PFSK-1 (cell line): ENCODE results near the gene MGAT4B.

Source experiments
- FOXP2 ChIP-seq: optimal IDR thresholded peaks from 2 replicates; pipeline ENCODE3; 2011; ENCODE audit warnings: borderline replicate concordance, control low read depth, inconsistent platforms; ENCODE audit not compliant: insufficient read depth; ENCODE audit errors: extremely low read length, extremely low read depth
- POLR2AphosphoS5 ChIP-seq: IDR thresholded peaks from 2 replicates; pipeline ENCODE4 v1.6.1; 2012; ENCODE audit warnings: low read depth, mild to moderate bottlenecking, control low read depth, low read length, moderate library complexity
- SIN3A ChIP-seq: IDR thresholded peaks from 2 replicates; pipeline ENCODE4 v1.6.1; 2012; ENCODE audit warnings: mild to moderate bottlenecking, low read length, moderate library complexity, borderline replicate concordance; ENCODE audit not compliant: insufficient read depth
- TAF1 ChIP-seq: IDR thresholded peaks from 2 replicates; pipeline ENCODE4 v1.6.1; 2012; ENCODE audit warnings: low read length, control low read depth, borderline replicate concordance; ENCODE audit not compliant: insufficient read depth
- TF ChIP-seq, protein P1 (sequence below), 2 experiments: IDR thresholded peaks; 2 replicates each; pipeline versions ENCODE4 v1.6.1 to v1.8.0; 2011 to 2012; ENCODE audit warnings: low read depth in 2 of 2, low read length in 2 of 2, control low read depth in 1 of 2, inconsistent platforms in 1 of 2, mild to moderate bottlenecking in 1 of 2, moderate library complexity in 1 of 2; ENCODE audit not compliant: insufficient read depth in 1 of 2

The MGAT4B gene

DNA sequence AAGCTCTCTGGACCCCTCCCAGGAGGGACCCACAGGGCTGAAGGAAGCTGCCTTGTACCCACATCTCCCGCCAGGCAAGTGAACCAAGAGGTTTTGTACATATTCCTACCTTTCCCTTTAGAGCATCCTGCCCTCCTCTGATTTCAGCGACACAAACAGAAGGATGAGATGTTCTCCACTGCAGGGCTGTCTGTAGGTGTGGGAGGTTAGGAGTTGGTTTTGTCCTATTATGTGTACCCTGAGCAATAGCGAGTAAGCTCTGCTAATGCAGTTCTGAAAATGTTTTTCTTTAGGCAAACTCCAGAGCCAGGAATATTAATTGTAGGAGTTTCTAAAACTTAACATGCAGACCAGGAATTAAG is 27.0 kb upstream of the MGAT4B start:
- TF ChIP-seq FOXP2, result no peak

DNA sequence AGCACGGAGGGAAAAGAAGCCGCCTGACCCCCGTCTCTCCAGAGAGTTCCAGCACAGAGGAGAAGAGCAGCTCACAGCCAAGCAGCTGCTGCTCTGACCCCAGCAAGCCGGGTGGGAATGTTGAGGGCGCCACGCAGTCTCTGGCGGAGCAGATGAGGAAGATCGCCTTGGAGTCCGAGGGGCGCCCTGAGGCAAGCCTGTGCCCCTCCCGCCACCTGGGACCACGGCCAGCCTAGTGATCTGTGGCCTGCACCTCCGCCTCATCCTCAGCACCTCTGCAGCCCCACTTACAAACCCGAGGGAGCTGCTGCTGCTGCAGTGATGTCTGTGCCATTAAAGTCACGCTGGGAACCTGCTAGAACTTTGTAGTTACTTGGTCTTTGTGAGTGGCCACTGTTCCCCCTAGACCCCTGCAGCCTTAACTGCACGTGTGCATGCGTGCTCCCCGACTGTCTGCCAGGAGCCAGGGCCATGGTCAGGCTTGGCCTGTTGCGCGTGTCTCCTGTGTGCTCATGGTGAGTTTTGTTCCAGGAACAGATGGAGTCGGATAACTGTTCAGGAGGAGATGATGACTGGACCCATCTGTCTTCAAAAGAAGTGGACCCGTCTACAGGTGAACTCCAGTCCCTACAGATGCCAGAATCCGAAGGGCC is 26.5 kb upstream of the MGAT4B start:
- TF ChIP-seq TAF1, result no peak
- TF ChIP-seq SIN3A, result no peak
- no peak for TF ChIP-seq POLR2AphosphoS5
- TF ChIP-seq FOXP2, result no peak
- TF ChIP-seq, protein P1, sequence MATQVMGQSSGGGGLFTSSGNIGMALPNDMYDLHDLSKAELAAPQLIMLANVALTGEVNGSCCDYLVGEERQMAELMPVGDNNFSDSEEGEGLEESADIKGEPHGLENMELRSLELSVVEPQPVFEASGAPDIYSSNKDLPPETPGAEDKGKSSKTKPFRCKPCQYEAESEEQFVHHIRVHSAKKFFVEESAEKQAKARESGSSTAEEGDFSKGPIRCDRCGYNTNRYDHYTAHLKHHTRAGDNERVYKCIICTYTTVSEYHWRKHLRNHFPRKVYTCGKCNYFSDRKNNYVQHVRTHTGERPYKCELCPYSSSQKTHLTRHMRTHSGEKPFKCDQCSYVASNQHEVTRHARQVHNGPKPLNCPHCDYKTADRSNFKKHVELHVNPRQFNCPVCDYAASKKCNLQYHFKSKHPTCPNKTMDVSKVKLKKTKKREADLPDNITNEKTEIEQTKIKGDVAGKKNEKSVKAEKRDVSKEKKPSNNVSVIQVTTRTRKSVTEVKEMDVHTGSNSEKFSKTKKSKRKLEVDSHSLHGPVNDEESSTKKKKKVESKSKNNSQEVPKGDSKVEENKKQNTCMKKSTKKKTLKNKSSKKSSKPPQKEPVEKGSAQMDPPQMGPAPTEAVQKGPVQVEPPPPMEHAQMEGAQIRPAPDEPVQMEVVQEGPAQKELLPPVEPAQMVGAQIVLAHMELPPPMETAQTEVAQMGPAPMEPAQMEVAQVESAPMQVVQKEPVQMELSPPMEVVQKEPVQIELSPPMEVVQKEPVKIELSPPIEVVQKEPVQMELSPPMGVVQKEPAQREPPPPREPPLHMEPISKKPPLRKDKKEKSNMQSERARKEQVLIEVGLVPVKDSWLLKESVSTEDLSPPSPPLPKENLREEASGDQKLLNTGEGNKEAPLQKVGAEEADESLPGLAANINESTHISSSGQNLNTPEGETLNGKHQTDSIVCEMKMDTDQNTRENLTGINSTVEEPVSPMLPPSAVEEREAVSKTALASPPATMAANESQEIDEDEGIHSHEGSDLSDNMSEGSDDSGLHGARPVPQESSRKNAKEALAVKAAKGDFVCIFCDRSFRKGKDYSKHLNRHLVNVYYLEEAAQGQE (IDR thresholded peaks at IDR 0.05; ENCODE audit: insufficient read depth in 1 of 2, low read depth in 2 of 2, low read length in 2 of 2), result no peak

DNA sequence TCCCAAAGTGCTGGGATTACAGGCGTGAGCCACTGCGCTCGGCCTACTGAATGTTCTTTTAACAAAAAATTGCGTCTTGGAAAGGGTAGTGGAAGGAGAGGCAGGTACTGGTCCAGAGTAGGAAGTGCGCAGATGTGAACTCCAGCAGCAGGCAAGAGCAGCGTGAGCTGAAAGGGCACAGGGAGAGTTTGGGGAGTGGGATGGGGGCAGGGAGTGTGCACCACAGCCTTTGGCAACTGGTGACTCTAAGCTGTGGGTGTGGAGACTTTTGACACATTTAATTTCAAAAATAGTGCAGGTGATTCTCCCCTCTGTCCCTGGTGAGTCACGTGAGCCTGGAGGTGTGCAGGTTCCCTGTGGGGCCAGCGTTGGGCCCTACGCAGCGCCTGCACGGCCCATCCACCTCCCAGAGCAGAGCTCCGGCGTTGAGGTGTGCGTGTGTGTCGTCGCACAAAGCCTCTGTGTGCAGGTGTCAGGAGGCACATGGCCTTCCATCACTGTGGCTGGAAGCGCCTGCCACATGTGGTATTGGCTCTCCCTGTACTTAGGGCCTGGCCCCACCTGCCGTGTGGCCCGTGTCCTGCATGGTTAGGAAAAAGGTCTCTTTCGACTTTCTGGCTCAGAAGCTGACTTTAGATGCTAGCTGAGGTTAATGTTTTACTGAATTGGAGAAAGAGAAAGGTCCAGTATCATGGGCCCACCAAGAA is 25.5 kb upstream of the MGAT4B start:
- TF ChIP-seq, protein P1 (IDR thresholded peaks at IDR 0.05; ENCODE audit: insufficient read depth in 1 of 2, low read depth in 2 of 2, low read length in 2 of 2), result no peak
- TF ChIP-seq POLR2AphosphoS5 (no peak), TAF1 (no peak), SIN3A (no peak), FOXP2 (no peak)

DNA sequence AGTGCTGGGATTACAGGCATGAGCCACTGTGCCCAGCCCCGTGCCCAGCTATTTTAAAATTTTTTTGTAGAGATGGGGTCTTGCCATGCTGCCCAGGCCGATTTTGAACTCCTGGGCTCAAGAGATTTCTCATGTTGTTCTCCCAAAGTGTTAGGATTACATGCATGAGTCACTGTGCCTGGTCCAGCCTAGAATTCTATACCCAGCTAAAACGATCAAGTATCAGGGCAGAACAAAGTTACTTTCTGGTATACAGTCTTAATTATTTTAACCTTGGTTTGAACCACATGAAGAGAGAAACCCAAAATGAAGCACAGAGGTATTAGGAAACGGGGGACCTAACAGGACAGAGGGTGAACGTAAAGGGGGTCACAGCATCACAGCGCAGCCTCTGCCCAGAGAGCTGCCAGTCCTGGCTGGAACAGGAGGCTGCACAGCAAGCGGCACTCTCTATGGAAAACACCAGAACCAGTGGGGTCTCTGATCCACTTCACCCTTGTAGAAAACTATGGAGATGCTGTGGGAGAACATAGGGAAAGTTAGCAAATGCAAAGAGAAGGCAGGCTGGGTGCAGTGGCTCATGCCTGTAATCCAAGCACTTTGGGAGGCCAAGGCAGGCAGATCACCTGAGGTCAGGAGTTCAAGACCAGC is 24.3 kb upstream of the MGAT4B start:
- TF ChIP-seq FOXP2, result no peak

DNA sequence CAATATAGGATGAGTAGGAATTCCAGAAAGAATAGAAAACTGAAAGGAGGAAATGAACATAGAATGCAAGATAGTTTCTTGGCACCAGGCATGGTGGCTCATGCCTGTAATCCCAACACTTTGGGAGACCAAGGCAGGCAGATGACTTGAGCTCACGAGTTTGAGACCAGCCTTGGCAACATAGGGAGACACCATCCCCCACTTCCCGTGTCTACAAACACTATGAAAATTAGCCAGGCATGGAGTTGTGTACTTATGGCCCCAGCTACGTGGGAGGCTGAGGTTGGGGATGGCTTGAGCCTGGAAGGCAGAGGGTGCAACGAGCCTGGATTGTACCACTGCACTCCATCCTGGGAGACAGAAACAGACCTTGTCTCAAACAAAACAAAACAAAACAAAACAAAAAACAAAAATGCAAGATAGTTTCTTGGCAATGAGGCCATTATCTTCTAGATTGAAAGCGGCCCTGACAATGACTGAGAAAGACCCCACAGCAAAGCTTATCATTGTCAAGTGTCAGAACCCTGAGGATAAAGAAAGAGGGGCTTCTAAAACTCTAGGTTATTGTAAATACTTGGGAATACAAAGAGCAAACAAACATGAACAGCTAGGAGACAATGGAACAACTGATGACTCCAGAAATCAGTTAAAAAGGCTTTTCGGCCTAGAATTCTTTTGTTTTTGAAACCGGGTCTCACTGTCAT is 23.2 kb upstream of the MGAT4B start:
- TF ChIP-seq, protein P1 (IDR thresholded peaks at IDR 0.05; ENCODE audit: insufficient read depth in 1 of 2, low read depth in 2 of 2, low read length in 2 of 2), result no peak
- TF ChIP-seq FOXP2 (no peak), SIN3A (no peak), POLR2AphosphoS5 (no peak), TAF1 (no peak)

DNA sequence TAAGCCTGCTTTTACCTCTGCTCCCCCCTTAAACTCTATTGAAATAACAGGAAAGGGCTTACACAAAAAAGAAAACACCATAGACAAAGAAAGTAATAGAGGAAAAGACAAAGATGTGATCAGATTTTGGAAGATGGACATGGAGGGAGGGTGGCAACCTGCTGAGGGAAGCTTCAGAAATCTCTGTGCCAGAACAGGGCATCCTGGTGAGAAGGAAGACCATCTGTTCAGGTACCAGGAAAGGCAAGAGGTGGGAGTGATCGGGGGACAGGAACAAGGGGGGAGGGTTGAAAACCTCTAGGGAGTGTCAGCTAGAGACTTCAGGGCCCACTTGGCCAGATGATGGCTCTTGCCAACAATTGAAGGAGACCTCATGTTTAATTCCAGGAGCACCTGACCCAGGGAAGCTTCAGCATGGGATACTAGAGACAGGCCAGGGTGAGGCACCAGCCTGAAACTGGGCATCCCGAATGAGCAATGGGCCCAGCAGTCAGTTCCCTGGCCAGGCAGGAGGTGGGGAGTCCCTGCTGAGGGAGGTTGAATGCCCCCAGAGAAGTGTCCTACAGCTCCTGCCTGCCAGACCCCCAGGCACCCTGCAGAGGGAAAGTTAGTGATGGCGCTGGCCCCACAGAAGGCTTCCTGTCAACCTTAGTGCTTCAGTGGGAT is 22.2 kb upstream of the MGAT4B start:
- no peak for TF ChIP-seq SIN3A
- TF ChIP-seq TAF1, result no peak
